ENCODE data around the gene NEK1. TPM values are rescaled to one million over a fixed set of nuclear protein-coding genes. Genes with fewer than 3 reads are reported as not detected.
"Not testable (repeated sequence)": the region's sequence is repeated elsewhere in the genome, so short reads cannot be mapped to it uniquely, and the experiment has no call there.

NEK1 gene
- total RNA-seq, 1 donor from 2014 or later: 19.3 TPM

DNA sequence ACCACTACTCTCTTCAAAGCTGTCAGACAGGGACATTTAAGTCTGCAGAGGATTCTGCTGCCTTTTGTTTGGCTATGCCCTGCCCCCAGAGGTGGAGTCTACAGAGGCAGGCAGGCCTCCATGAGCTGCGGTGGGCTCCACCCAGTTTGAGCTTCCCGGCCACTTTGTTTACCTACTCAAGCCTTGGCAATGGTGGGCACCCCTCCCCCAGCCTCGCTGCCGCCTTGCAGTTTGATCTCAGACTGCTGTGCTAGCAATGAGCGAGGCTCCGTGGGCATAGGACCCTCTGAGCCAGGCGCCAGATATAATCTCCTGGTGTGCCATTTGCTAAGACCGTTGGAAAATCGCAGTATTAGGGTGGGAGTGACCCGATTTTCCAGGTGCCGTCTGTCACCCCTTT, 112.5 kb downstream of the NEK1 start:
- DNase-seq (ENCODE audit: low spot score): not testable (repeated sequence)

DNA sequence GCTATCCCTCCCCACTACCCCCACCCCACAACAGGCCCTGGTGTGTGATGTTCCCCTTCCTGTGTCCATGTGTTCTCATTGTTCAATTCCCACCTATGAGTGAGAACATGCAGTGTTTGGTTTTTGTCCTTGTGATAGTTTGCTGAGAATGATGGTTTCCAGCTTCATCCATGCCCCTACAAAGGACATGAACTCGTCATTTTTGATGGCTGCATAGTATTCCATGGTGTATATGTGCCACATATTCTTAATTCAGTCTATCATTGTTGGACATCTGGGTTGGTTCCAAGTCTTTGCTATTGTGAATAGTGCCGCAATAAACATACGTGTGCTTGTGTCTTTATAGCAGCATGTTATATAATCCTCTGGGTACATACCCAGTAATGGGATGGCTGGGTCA, 118.1 kb downstream of the NEK1 start:
- DNase-seq (ENCODE audit: low spot score): not testable (repeated sequence)

DNA sequence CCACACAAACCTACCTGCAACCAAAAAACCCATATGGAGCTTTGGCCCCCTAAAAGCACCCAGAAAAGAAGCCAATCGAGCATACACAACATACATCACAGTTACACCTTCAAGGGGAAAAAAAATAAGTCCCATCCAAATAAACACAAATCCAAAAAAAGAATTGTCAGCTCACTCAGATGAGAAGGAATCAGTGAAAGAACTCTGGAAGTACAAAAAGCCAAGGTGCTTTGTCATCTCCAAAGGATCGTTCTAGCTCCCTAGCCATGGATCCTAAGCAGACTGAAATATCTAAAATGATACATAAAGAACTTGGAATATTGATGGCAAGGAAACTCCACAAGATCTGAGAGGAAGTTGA, 119.2 kb downstream of the NEK1 start:
- no peak for DNase-seq (ENCODE audit: low spot score)

DNA sequence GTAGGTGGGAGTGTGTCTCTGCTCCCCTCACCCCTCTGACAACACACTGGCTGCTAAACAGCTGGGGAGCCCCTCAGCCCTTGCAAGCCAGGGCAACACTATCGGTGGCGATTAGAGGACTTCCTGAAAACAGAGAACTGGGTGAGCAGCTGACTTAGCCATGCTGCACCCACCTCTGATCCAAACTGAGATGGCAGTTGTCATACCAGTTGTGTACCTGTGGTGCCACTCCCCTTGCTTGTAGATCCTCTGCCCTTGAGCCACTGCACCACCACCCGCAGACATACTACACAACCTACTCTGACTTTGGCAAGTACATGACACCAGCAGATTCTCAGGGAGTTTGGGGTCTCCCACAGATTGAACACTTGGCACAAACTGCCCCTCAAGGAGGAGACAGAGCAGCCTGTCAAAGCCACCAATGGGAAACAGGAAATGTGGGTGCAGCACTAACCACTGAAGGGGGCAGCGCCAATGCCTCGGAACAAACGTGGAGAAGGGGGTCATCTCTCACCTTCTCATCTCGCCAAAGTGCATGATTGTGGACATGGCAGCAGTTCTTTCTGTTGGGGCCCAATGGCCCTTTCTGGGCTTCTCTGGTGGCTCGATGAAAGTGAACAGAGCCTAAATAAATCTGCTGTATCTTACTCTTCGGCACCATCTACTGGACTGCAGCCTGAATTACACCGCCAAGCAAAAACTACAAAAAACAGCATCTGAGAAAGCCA, 119.8 kb downstream of the NEK1 start:
- no peak for DNase-seq (ENCODE audit: low spot score)

DNA sequence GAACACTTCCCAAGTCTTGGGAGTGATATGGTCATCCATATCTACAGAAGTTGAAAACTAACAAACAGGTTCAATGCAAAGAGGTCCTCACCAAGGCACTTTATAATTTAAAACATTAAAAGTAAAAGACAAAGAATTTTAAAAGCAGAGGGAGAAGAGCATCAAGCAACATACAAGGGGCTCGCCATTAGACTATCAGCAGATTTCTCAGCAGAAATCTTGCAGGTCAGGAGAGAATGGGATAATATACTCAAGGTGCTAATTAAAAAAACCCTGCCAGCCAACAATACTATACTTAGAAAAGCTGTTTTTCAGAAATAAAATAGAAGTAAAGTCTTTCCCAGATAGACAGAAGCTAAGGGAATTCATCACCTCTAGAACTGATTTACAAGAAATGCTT, 121.2 kb downstream of the NEK1 start:
- no peak for DNase-seq (ENCODE audit: low spot score)

DNA sequence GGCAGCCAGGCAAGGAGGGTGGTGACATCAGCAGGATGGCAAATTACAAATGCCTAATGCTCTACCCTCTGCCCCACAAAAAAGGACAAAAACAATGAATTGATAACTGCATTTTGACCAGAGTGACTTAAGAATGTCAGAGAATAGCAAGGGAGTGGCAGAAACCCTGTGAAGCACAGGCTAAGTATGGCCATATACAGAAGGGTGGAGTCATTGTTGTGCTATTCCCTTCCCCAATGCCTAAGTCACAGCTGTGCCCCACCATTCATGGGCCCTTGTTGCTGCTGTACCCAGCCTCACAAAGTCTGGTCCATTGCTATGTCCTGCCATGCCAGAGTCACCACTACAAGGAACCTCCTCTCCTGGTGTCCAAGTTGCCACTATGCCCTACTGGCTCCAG, 123.1 kb downstream of the NEK1 start:
- DNase-seq (ENCODE audit: low spot score): no peak

DNA sequence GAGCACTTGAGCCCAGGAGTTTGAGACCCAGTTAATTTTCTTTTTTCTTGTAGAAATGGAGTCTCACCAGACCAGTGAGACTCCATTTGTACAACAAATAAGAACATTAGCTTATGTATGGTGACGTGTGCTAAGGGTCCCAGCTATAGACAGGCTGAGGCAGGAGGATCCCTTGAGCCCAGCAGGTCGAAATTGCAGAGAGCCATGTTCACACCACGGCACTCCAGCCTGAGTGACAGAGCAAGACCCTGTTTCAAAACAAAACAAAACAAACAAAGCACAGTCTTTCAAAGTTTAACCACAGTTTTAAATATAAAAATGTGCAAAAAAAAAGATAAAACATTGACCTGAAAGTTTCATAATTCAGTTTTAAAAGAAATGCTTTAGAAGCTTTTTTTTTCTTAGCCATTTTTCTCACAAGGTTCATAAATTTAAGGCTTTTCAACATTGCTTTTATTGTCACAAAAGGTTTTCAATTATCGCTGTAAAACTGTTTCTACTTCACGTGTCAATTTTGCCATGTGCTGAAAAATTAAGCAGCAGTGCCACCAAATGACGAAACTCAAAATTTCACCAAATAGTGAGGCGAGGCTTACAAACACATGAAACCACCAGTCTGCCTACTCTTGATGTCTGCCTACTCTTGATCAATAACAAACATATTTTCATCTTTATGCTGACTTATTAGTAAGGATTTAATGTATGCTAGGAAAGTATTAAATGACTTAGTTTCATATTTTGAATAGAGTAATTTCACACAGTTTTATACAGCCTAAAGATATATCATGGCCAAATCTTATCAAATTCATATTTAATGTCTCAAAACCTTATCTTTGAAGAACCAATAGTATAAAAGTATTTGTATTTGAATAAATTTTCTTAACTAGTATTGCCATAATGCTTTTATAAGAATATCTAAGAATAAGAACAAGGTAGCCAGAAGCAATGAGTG, 126.3 kb downstream of the NEK1 start:
- DNase-seq (ENCODE audit: low spot score): no peak

DNA sequence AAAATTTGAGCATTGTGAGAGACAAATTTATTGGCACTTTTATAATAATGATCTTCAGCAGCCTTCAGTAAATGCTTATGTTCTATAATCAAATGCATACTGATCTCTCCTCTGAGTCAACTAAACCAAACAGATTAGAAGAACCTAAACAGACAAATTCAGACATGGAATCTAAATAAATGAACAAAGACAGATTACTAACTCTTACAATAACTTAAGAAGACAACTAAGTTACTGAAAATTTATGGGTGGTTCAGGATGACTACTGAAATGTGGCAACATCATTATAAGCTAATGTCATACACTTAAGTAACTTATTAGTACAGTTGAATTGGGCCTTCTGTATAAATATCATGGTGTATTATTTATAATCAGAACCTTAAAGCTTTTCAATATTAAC, 127.3 kb downstream of the NEK1 start:
- no peak for DNase-seq (ENCODE audit: low spot score)

DNA sequence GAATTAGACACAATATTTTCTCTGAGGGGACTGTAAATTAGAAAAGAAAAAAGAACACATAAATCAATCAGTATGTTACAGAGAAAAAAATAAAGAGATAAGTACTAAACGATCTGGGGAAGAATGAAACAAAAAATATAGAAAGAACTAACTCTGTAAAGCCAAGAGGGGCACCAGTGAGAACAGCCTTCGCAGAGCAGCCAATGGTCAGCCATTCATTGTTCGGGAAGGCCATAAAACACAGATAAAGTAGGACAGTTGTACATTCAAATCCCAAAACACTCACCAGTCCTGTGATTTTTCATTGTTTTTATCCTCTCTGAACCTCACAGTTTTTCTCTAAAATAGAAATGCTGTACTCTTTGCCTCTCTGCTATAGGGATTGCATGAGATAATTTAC, 127.9 kb downstream of the NEK1 start:
- DNase-seq (ENCODE audit: low spot score): no peak

DNA sequence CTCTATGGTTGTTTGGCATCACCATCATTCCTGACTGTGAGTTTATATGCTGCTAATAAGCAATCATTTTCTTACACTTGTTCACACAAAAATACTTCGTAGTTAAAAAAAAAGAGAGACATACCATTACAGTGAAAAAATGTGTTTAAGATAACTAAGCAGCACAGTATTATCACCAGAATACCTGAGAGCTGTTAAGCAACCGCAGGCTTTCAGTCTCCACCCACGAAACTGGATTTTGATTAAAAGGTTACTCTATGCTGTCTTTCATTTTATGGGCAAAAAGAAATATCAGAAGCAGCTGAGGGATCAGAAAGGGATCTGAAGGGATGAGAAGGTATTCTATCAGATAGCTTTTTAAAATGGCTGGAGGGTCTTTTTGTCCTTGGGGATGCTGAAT, 148.3 kb downstream of the NEK1 start:
- DNase-seq (ENCODE audit: low spot score): no peak

DNA sequence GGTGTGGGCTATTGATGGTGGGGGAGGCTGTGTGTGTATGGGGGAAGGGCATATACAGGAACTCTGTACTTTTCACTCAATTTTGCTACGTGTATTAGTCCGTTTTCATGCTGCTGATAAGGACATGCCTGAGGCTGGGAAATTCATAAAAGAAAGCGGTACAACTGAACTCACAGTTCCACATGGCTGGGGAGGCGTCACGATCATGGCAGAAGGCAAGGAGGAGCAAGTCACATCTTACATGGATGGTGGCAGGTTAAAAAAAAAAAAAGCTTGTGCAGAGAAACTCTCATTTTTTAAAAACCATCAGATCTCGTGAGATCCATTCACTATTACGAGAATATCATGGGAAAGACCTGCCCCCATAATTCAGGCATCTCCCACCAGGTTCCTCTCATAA, 152.3 kb downstream of the NEK1 start:
- DNase-seq (ENCODE audit: low spot score): no peak

DNA sequence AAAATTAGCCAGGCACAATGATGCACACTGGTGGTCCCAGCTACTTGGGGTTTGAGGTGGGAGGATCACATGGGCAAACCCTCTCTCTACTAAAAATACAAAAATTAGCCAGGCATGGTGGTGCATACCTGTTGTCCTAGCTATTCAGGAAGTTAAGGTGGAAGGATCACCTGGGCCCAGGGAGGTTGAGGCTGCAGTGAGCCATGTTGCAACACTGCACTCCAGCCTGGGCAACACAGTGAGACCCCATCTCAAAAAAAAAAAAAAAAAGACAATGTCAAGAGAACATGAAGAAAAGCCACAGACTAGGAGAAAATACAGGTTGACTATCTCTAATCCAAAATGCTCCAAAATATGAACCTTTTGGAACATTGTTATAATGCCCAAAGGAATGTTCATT, 153.8 kb downstream of the NEK1 start:
- DNase-seq (ENCODE audit: low spot score): no peak

DNA sequence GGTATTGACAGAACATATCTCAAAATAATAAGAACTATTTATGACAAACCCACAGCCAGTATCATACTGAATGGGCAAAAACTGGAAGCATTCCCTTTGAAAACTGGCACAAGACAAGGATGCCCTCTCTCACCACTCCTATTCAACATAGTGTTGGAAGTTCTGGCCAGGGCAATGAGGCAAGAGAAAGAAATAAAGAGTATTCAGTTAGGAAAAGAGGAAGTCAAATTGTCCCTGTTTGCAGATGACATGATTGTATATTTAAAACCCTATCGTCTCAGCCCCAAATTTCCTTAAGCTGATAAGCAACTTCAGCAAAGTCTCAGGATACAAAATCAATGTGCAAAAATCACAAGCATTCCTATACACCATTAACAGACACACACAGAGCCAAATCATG, 159.7 kb downstream of the NEK1 start:
- not testable (repeated sequence) for DNase-seq (ENCODE audit: low spot score)

DNA sequence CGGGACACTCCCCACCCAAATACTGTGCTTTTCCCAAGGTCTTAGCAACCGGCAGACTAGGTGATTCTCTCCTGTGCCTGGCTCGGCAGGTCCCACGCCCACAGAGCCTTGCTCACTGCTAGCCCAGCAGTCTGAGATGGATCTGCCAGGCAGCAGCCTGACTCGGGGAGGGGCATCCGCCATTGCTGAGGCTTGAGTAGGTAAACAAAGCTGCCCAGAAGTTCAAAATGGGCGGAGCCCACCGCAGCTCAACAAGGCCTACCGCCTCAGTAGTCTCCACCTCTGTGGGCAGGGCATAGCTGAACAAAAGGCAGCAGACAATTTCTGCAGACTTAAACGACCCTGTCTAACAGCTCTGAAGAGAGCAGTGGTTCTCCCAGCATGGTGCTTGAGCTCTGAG, 163.4 kb downstream of the NEK1 start:
- DNase-seq (ENCODE audit: low spot score): not testable (repeated sequence)

DNA sequence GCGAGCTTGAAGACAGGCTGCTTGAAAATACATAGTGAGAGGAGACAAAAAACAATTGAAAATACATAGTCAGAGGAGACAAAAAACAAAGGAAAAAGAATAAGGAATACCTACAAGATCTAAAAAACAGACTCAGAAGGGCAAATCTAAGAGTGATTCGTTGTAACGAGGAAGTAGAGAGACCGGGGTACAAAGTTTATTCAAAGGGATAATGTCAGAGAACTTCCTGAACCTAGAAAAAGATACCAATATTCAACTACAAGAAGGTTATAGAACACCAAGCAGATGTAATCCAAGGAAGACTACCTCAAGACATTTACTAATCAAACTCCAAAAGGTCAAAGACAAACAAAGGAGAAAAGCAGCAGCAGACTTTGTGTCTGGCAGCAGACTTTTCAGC, 165.6 kb downstream of the NEK1 start:
- no peak for DNase-seq (ENCODE audit: low spot score)

DNA sequence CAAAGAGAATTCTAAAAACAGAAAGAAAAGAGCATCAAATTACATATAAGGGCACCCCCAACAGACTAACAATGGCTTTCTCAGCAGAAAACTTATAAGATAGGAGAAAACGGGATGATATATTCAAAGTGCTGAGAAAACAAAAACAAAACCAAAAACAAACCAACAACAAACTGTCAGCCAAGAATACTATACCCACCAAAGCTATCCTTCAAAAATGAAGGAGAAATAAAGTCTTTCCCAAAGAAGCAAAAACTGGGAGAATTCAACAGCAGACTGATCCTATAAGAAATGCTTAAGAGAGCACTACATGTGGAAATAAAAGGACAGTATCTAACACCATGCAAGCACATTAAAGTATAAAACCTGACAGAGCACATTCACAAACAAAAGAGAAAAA, 168.6 kb downstream of the NEK1 start:
- DNase-seq (ENCODE audit: low spot score): no peak

DNA sequence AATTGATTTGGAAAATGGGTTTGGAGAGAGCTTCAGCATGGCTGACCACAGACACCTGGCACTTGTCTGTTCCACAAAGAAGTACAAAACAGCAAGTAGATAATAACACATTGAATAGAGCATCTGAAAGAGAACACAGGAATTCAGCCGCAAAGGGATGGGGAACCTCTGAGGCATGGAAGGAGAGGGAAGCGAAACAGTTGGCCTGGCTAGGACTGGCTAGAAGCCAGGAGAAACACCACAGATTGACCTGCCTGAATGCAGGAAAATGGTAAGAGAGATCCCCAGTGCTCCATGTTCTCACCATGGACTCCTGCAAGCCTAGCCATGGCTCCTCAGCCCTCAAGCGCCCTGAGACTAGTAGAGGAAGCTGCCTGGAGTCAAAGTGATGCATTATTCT, 171.9 kb downstream of the NEK1 start:
- DNase-seq (ENCODE audit: low spot score): no peak

DNA sequence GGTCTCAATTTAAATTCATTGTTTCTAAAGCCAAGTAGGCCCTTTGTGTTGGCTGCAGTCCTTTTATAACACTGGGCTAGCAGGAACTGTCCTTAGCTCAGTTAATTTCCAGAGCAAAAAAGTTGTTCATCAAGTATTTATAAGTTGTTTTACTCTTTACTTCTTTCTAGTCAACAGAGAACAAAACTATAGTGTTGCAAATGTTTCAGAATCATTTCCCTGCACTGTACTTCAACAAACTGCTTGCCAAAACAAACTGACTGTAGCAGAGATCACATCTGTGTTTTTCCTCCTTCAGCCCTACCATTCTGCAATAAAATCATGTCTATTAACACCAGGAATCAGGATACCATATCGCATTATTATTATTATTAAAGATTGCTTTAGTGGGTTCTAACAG, 173.1 kb downstream of the NEK1 start:
- no peak for DNase-seq (ENCODE audit: low spot score)

DNA sequence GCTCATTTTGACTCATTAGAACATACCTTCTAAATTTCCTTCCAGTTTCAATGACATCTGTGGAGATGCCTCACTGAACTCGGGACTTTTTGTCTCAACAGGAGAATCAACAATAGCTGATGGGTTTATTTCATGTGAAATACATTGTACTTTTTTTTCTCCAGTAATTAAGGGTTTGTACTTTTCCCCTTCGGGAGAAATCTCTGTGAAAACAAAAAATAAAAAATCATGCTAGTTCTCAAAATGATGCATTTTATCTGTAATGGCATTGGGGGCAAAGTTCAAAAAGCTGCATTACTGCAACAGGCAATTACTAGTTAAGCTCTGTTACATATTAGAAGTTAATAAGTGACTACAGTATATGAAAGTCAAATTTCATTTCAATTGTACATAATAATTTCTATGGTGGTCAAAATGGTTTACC, 174.3 kb downstream of the NEK1 start:
- DNase-seq (ENCODE audit: low spot score): no peak

DNA sequence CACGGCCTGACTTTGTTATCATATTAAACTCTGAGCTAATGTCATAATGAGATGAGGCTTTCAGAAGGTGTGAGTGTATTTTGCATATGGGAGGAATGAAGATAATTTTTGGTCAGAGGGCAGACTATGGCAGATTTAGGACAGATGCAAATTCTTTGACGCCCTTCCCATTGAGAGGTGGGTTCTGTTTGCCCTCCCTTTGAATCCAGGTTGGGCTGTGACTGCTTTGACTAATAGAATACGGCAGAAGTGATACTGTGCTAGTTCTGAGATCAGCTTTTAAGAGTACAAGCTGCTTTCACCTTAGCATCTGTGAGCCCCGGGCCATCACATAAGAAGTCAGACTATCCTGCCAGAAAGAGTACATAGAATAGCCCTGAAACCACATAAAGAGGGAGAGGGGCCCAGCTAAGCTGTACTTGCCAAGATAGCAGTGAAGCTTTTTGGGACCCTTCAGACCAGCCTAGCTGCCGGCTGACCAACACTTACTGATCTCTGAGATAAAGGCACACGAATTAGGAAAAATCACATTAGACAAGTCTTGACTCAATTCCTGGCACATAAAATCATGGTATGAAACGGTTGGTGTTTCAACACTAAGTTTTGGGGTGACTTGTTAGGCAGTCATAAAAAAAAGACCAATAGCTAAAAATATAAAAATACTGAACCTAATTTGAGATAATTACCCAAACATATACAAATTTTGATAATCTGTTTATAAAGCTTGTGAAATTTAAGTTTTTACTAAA, 174.9 kb downstream of the NEK1 start:
- DNase-seq (ENCODE audit: low spot score): no peak

DNA sequence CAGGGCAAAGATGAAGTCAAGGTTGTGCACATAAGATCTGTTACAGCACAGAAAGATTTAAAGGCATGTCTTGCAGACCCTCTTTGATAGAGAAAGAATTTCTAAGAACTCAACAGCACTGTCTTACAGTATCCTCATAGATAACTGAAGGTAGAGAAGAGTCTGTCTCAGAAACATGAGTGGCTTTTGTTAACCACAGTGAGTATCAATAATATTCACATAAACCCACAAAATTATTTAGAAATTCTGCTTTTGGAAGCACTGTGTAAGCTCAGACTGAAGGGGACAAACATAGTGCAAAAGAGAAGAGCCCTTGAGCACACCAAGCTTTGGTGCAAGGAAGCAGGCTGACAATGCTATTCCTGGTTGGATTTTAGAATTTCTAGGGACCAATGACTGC, 175.6 kb downstream of the NEK1 start:
- DNase-seq (ENCODE audit: low spot score): no peak

DNA sequence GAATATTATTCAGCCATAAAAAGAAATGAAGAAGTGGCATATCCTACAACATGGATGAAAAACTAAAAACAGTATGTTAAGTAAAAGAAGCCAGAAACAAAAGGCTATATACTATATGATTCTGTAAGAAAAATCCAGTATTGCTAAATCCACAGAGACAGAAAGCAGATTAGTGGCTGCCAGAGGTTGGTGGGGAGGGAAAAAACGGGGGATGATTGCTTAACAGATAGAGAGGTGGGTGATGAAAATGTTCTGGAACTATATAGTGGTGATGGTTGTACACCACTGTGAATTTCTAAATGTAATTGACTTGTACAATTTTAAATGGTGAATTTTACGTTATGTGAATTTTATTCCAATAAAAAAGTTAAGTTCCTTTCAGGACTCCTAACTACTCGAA, 184.0 kb downstream of the NEK1 start:
- no peak for DNase-seq (ENCODE audit: low spot score)
